IPS-18a (cell line): ENCODE data around the gene PYHIN1.
A peak's percentile ranks its signal among the peaks of the same experiment; 100 is the strongest.

Source experiments
- H3K27ac ChIP-seq: one replicate; pipeline ENCODE4 v1.5.1; 2013; ENCODE audit warnings: low read length
- H3K27me3 ChIP-seq: one replicate; pipeline ENCODE4 v1.6.1; 2013; ENCODE audit warnings: mild to moderate bottlenecking, low read length; ENCODE audit not compliant: control insufficient read depth, insufficient read depth
- H3K36me3 ChIP-seq: one replicate; pipeline ENCODE4 v1.6.1; 2013; ENCODE audit warnings: low read depth, low read length; ENCODE audit not compliant: control insufficient read depth
- H3K4me1 ChIP-seq: one replicate; pipeline ENCODE4 v1.6.1; 2013; ENCODE audit warnings: low read depth, low read length; ENCODE audit not compliant: control insufficient read depth
- H3K4me3 ChIP-seq: one replicate; pipeline ENCODE4 v1.5.1; 2013; ENCODE audit warnings: low read length
- H3K9ac ChIP-seq: one replicate; pipeline ENCODE4 v1.6.1; 2013; ENCODE audit warnings: mild to moderate bottlenecking, low read length, moderate library complexity
- H3K9me3 ChIP-seq: one replicate; pipeline ENCODE4 v1.6.1; 2013; ENCODE audit warnings: low read depth, low read length; ENCODE audit not compliant: control insufficient read depth

PYHIN1 gene

GRCh38 chr1:158979229-158979628, 47.9 kb downstream of the PYHIN1 start:
- H3K27me3 ChIP-seq = no peaks in the 10 kb centered on the region
- H3K4me3 ChIP-seq = no peak overlapping the region
- H3K36me3 ChIP-seq = no peaks in the 10 kb centered on the region
- peaks cover 4% of the 10 kb centered on the region for H3K4me1 ChIP-seq
- no peak overlapping the region for H3K27ac ChIP-seq
- H3K9me3 ChIP-seq = no peaks in the 10 kb centered on the region
- no peak overlapping the region for H3K9ac ChIP-seq

- no peak overlapping the region for H3K27ac ChIP-seq
- no peaks in the 10 kb centered on the region for H3K36me3 ChIP-seq
- no peaks in the 10 kb centered on the region for H3K4me1 ChIP-seq
- H3K4me3 ChIP-seq = no peak overlapping the region
- H3K9me3 ChIP-seq = no peaks in the 10 kb centered on the region
- H3K27me3 ChIP-seq = no peaks in the 10 kb centered on the region
- H3K9ac ChIP-seq = no peak overlapping the region
Observed at GRCh38 chr1:158983235-158983634, 51.9 kb downstream of the PYHIN1 start.

- no peak overlapping the region for H3K9ac ChIP-seq
- no peak overlapping the region for H3K4me3 ChIP-seq
- no peaks in the 10 kb centered on the region for H3K4me1 ChIP-seq
- no peaks in the 10 kb centered on the region for H3K36me3 ChIP-seq
- H3K9me3 ChIP-seq = no peaks in the 10 kb centered on the region
- H3K27ac ChIP-seq = no peak overlapping the region
- no peaks in the 10 kb centered on the region for H3K27me3 ChIP-seq
Observed at GRCh38 chr1:158984386-158984785, 53.0 kb downstream of the PYHIN1 start.

- Histone ChIP-seq H3K4me3 (no peak overlapping the region), H3K9me3 (no peaks in the 10 kb centered on the region), H3K36me3 (no peaks in the 10 kb centered on the region), H3K27me3 (no peaks in the 10 kb centered on the region), H3K27ac (no peak overlapping the region), H3K9ac (no peak overlapping the region), H3K4me1 (no peaks in the 10 kb centered on the region)
Observed at GRCh38 chr1:158989424-158989823, 58.1 kb downstream of the PYHIN1 start.

GRCh38 chr1:158992787-158993312, 61.5 kb downstream of the PYHIN1 start:
- Histone ChIP-seq H3K27ac (no peak overlapping the region), H3K4me1 (no peaks in the 10 kb centered on the region), H3K27me3 (no peaks in the 10 kb centered on the region), H3K9ac (no peak overlapping the region), H3K36me3 (no peaks in the 10 kb centered on the region), H3K4me3 (no peak overlapping the region), H3K9me3 (no peaks in the 10 kb centered on the region)

GRCh38 chr1:158996998-158997397, 65.6 kb downstream of the PYHIN1 start:
- Histone ChIP-seq H3K27me3 (no peaks in the 10 kb centered on the region), H3K36me3 (no peaks in the 10 kb centered on the region), H3K4me3 (no peak overlapping the region), H3K9me3 (no peaks in the 10 kb centered on the region), H3K27ac (no peak overlapping the region), H3K4me1 (peaks cover 10% of the 10 kb centered on the region), H3K9ac (no peak overlapping the region)

GRCh38 chr1:158998037-158998780, 66.9 kb downstream of the PYHIN1 start:
- Histone ChIP-seq H3K4me1 (peaks cover 10% of the 10 kb centered on the region), H3K36me3 (no peaks in the 10 kb centered on the region), H3K27me3 (no peaks in the 10 kb centered on the region), H3K4me3 (peak overlapping the region; percentile 95), H3K9me3 (no peaks in the 10 kb centered on the region), H3K9ac (no peak overlapping the region), H3K27ac (no peak overlapping the region)

GRCh38 chr1:158998781-158999161, 67.4 kb downstream of the PYHIN1 start:
- Histone ChIP-seq H3K4me1 (peaks cover 10% of the 10 kb centered on the region), H3K27me3 (no peaks in the 10 kb centered on the region), H3K4me3 (peak overlapping the region; percentile 95), H3K36me3 (no peaks in the 10 kb centered on the region), H3K9ac (peak overlapping the region; percentile 70), H3K27ac (peak overlapping the region; percentile 71), H3K9me3 (no peaks in the 10 kb centered on the region)

GRCh38 chr1:158999316-159000069, 68.1 kb downstream of the PYHIN1 start:
- H3K27ac ChIP-seq = peak overlapping the region; percentile 71
- no peaks in the 10 kb centered on the region for H3K9me3 ChIP-seq
- H3K4me1 ChIP-seq = peaks cover 10% of the 10 kb centered on the region
- peaks cover 4% of the 10 kb centered on the region for H3K27me3 ChIP-seq
- peak overlapping the region; percentile 70 for H3K9ac ChIP-seq
- peak overlapping the region; percentile 95 for H3K4me3 ChIP-seq
- H3K36me3 ChIP-seq = no peaks in the 10 kb centered on the region

- Histone ChIP-seq H3K27me3 (peaks cover 9% of the 10 kb centered on the region), H3K36me3 (no peaks in the 10 kb centered on the region), H3K27ac (peak overlapping the region; percentile 10), H3K4me1 (peaks cover 13% of the 10 kb centered on the region), H3K9ac (peak overlapping the region; percentile 29), H3K9me3 (no peaks in the 10 kb centered on the region), H3K4me3 (peak overlapping the region; percentile 95)
Observed at GRCh38 chr1:159000070-159000409, 68.7 kb downstream of the PYHIN1 start.

- Histone ChIP-seq H3K4me1 (peaks cover 19% of the 10 kb centered on the region), H3K27ac (no peak overlapping the region), H3K9ac (no peak overlapping the region), H3K27me3 (peaks cover 15% of the 10 kb centered on the region), H3K9me3 (no peaks in the 10 kb centered on the region), H3K4me3 (peak overlapping the region; percentile 95), H3K36me3 (no peaks in the 10 kb centered on the region)
Observed at GRCh38 chr1:159000625-159001024, 69.3 kb downstream of the PYHIN1 start.
